Measurements from ENCODE around the gene PEPD. TPM values are rescaled to one million over a fixed set of nuclear protein-coding genes. Genes with fewer than 3 reads are reported as not detected.

Gene PEPD
- total RNA-seq, 2 experiments from 2014 or later: 17.5 to 23.0 TPM

DNA sequence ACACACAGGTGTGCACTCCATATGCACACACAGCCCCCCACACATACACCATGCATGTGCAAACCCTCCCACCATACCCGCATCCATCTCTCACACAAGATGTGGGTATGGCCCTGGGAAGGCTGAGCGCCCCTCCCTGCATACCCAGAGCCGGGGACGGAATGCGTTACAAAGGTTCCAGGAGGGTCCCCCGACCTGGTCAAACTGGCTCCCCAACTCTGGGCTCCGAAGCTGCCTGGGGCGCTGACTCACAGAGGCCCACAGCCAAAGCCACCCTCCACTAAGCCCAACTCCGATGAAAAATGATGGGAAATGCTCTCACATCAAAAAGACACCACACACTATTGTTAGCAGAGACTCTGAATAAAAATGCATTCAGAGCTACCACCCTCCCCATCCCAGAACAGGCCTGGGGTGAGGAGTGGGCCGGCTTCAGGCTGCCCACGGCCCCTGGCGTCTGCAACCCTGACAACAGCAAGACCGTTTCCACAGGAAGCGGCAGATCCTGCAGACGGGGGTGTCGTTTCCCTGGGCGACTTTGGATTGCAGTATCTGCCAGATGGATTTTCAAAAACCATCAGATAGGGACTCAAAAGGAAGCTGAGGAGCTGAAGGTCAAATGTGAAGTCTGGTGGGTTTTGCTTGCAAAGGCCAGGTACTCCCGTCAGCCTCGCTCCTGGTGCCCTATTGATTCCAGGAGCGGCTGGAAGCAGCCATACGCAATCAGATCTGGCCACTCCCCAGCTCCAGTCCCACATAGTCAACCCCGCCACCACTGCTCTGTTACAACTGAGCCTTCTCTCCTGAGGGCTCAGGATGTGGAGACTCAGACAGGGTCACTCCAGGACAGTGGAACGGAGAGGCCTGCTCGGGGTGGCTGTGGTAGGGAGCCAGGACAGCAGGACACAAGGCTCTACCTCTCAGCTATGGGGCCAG is 14.3 kb downstream of the PEPD start:
- DNase-seq: no peak
- Histone ChIP-seq H3K4me3 (ENCODE audit: low read length) (no peak overlapping the region), H3K9me3 (ENCODE audit: control insufficient read depth in 1 of 2, insufficient read depth in 1 of 2, low read length in 2 of 2) (no peaks in the 10 kb centered on the region), H3K27ac (ENCODE audit: low read depth in 1 of 2, low read length in 2 of 2) (no peak overlapping the region), H3K27me3 (ENCODE audit: control insufficient read depth in 1 of 2, insufficient read depth in 2 of 2, low read length in 2 of 2) (no peaks in the 10 kb centered on the region), H3K4me1 (ENCODE audit: insufficient read depth, low read length) (peaks cover 3% of the 10 kb centered on the region), H3K36me3 (ENCODE audit: insufficient read depth, low read length) (peaks cover 22% of the 10 kb centered on the region)
- Mint-ChIP-seq H3K27ac (no peak overlapping the region), H3K36me3 (ENCODE audit: low read depth) (peaks cover 16% of the 10 kb centered on the region), H3K4me1 (ENCODE audit: low read depth) (no peaks in the 10 kb centered on the region), H3K27me3 (no peaks in the 10 kb centered on the region), H3K9me3 (no peaks in the 10 kb centered on the region), H3K4me3 (no peak overlapping the region)
- intact Hi-C loops (cut with DNase I, micrococcal nuclease): no loop called here
- TF ChIP-seq, protein P1, sequence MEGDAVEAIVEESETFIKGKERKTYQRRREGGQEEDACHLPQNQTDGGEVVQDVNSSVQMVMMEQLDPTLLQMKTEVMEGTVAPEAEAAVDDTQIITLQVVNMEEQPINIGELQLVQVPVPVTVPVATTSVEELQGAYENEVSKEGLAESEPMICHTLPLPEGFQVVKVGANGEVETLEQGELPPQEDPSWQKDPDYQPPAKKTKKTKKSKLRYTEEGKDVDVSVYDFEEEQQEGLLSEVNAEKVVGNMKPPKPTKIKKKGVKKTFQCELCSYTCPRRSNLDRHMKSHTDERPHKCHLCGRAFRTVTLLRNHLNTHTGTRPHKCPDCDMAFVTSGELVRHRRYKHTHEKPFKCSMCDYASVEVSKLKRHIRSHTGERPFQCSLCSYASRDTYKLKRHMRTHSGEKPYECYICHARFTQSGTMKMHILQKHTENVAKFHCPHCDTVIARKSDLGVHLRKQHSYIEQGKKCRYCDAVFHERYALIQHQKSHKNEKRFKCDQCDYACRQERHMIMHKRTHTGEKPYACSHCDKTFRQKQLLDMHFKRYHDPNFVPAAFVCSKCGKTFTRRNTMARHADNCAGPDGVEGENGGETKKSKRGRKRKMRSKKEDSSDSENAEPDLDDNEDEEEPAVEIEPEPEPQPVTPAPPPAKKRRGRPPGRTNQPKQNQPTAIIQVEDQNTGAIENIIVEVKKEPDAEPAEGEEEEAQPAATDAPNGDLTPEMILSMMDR (IDR thresholded peaks at IDR 0.05): no peak
- ChIA-PET CTCF (no interaction called here), POLR2A (no interaction called here)
- ATAC-seq (ENCODE audit: poor library complexity): no peak

DNA sequence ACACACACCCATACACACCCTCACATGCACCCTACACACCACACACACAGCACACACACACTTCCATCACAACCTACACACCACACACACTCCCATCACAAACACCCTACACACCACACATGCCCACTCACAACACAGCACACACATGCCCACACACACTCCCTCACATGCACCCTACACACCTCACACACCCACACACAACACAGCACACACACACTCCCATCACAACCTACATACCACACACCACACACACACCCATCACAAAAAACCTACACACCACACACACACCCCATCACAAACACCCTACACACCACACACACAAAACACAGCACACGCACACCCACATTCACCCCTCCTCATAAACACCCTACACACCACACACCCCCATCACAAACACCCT is 15.1 kb downstream of the PEPD start:
- DNase-seq (no peak), ATAC-seq (ENCODE audit: poor library complexity) (no peak)
- Histone ChIP-seq H3K27ac (ENCODE audit: low read depth in 1 of 2, low read length in 2 of 2) (no peak overlapping the region), H3K36me3 (ENCODE audit: insufficient read depth, low read length) (peaks cover 23% of the 10 kb centered on the region), H3K9me3 (ENCODE audit: control insufficient read depth in 1 of 2, insufficient read depth in 1 of 2, low read length in 2 of 2) (no peaks in the 10 kb centered on the region), H3K4me1 (ENCODE audit: insufficient read depth, low read length) (peaks cover 3% of the 10 kb centered on the region), H3K4me3 (ENCODE audit: low read length) (no peak overlapping the region), H3K27me3 (ENCODE audit: control insufficient read depth in 1 of 2, insufficient read depth in 2 of 2, low read length in 2 of 2) (no peaks in the 10 kb centered on the region)
- H3K4me3 Mint-ChIP-seq: no peak overlapping the region
- TF ChIP-seq, protein P1 (IDR thresholded peaks at IDR 0.05): no peak
- H3K36me3 Mint-ChIP-seq (ENCODE audit: low read depth): peaks cover 14% of the 10 kb centered on the region
- CTCF ChIA-PET: no interaction called here
- no peaks in the 10 kb centered on the region for H3K4me1 Mint-ChIP-seq (ENCODE audit: low read depth)
- H3K27ac Mint-ChIP-seq: no peak overlapping the region
- H3K9me3 Mint-ChIP-seq: no peaks in the 10 kb centered on the region
- intact Hi-C loops (cut with DNase I, micrococcal nuclease): no loop called here
- POLR2A ChIA-PET: no interaction called here
- no peaks in the 10 kb centered on the region for H3K27me3 Mint-ChIP-seq

DNA sequence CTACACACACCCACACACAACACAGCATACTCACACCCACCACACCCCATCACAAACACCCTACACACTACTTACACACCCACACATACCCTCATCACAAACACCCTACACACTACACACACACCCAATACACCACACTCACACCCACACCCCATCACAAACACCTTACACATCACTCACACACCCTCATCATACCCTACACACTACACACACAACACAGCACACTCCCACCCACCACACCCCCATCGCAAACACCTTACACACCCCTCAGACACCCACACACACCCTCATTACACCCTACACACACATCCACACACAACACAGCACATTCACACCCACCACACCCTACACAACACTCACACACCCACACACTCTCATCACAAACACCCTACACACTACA is 15.8 kb downstream of the PEPD start:
- H3K4me3 Mint-ChIP-seq: no peak overlapping the region
- CTCF ChIA-PET: no interaction called here
- intact Hi-C loops (cut with DNase I, micrococcal nuclease): no loop called here

More for the DNA sequence above, 15.8 kb downstream of the PEPD start:
- Mint-ChIP-seq H3K27me3 (no peaks in the 10 kb centered on the region), H3K27ac (no peak overlapping the region), H3K9me3 (no peaks in the 10 kb centered on the region), H3K4me1 (ENCODE audit: low read depth) (no peaks in the 10 kb centered on the region), H3K36me3 (ENCODE audit: low read depth) (peaks cover 15% of the 10 kb centered on the region)
- H3K27ac ChIP-seq (ENCODE audit: low read depth in 1 of 2, low read length in 2 of 2): no peak overlapping the region
- no peaks in the 10 kb centered on the region for H3K9me3 ChIP-seq (ENCODE audit: control insufficient read depth in 1 of 2, insufficient read depth in 1 of 2, low read length in 2 of 2)
- DNase-seq (no peak), ATAC-seq (ENCODE audit: poor library complexity) (no peak)
- POLR2A ChIA-PET: no interaction called here
- TF ChIP-seq, protein P1 (IDR thresholded peaks at IDR 0.05): no peak
- H3K4me3 ChIP-seq (ENCODE audit: low read length): no peak overlapping the region
- H3K27me3 ChIP-seq (ENCODE audit: control insufficient read depth in 1 of 2, insufficient read depth in 2 of 2, low read length in 2 of 2): no peaks in the 10 kb centered on the region
- H3K4me1 ChIP-seq (ENCODE audit: insufficient read depth, low read length): peaks cover 3% of the 10 kb centered on the region
- peaks cover 21% of the 10 kb centered on the region for H3K36me3 ChIP-seq (ENCODE audit: insufficient read depth, low read length)

Data from CD4-positive, alpha-beta T cell (primary cell).